H7 (cell line): ENCODE data around the gene LHFPL2. TPM values are rescaled to one million over a fixed set of nuclear protein-coding genes. Genes with fewer than 3 reads are reported as not detected.
A peak's percentile ranks its signal among the peaks of the same experiment; 100 is the strongest.

Source experiments
- DNase-seq: peaks from one replicate; pipeline ENCODE4 v3.0.0; 2012
- H3K27me3 ChIP-seq: 2 replicates; pipeline ENCODE4 v1.6.0; 2011; ENCODE audit warnings: mild to moderate bottlenecking, low read length; ENCODE audit not compliant: control insufficient read depth, insufficient read depth
- H3K36me3 ChIP-seq: replicated peaks from 2 replicates; pipeline ENCODE4 v1.5.1; 2011; ENCODE audit warnings: low read length; ENCODE audit not compliant: control insufficient read depth, insufficient read depth
- H3K4me3 ChIP-seq: 2 replicates; pipeline ENCODE4 v1.5.1; 2011; ENCODE audit warnings: low read depth, mild to moderate bottlenecking, control low read depth, low read length, moderate library complexity; ENCODE audit not compliant: insufficient read depth
- total RNA-seq: library from RNA; depleted of rRNA; stranded (reverse); fragments of >200 nt; shearing (Covaris generic); gene quantifications from 2 replicates; pipeline ENCODE4 v1.2.3, GENCODE V29; 2014

The LHFPL2 gene
- total RNA-seq, 1 experiment from 2014 or later: 28.7 TPM

DNA sequence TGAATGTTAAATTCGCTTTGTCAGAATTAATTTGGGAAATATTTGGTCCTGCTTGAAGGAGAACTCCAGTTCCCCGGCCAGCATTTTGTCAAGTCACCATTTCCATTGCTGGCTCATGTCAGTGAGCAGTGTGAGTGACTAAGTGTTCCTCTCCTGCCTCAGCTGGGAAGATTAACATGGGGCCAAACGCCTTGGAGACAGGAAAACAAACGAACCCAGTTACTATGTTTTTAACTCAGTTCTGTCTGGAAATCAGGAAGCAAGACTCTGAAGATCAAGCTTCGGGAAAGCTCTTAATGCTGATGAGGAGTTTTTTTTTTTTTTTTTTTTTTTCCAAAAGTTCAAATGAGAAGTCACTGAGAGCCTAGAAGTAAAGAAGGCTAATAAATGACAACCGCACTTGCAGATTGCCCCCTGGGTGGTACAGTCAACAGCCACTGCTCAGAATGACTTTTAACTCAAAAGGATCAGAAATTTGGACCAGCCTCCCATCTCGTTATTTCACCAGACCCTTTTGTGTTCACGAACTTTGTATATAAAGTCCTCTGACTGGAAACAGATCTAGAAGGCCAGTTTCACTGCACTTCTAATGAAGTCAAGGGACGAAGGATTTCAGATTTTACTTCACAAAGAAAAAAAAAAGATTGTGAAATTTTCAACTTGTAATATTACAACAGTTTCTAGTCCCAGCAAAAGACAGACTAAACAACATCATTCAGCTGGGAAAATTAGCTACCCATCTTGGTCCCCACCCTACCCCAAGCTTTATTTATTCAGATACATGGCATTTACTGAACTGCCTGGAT is 121.3 kb downstream of the LHFPL2 start:
- H3K36me3 ChIP-seq: no peaks in the 10 kb centered on the region
- H3K27me3 ChIP-seq: no peaks in the 10 kb centered on the region
- no peak overlapping the region for H3K4me3 ChIP-seq
- DNase-seq: peak; percentile 56

DNA sequence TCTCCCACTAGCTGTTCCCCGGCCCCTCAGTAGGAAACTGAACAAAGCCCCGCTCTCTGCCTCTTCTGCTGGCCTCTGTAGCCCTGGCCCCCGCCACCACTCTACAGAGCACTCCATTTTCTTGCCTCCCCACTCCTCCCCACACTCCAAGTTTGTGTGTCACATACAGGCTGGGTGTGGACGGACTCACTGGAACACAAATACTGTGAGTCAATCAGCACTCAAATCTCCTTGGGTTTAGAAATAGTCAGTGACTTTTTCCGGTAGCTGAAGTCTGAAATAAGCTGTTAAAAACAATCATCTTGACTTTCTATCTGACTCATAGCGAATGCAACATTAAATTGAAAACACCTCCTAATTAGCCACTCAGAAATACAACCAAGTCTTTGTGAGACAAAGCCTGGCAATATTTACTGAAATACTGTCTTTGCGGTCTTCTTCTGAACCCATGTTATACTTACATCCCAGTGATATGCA is 122.5 kb downstream of the LHFPL2 start:
- no peak for DNase-seq
- Histone ChIP-seq H3K36me3 (no peaks in the 10 kb centered on the region), H3K4me3 (no peak overlapping the region), H3K27me3 (no peaks in the 10 kb centered on the region)

DNA sequence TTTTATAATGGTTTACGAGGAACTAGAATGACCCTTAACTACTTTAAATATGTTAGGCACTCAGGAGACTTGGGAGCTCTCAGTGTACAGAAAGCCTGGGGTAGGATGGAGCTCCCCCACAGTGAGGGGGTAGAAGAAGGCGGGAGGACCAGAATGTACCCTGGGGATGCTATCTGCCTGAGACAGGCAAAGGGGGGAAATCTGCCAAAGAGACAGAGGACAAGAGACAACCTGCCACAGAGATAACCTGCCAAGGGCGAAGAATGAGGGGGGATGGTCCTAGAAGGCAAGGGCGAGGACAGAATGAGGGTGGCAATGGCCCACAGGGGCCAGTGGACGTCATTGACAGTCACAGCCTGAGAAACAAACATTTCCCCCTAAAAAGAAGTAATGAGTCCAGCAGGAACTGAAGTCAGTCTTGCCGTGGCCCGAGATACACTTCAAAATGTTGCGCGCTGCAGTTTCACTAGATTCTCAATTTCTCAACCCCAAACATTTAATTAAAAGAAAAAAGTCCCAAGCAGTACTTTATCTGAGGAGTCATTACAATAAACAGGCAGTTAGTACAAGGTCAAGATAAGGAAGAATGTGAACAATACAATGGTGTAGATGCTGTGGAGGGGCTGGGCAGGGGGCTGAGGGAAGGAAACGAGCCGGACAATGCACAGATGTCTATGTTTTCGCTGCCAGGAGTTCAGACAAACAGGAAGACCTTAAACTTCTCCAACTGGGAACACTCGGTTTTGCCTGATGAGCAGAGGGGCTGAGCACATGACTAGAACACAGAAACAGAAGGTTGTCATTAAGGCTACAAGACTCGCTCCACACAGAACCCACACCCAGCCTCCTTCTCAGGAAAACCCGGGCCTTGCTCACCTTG is 125.0 kb downstream of the LHFPL2 start:
- no peak for DNase-seq
- H3K27me3 ChIP-seq: no peaks in the 10 kb centered on the region
- H3K36me3 ChIP-seq: no peaks in the 10 kb centered on the region
- H3K4me3 ChIP-seq: no peak overlapping the region

- Histone ChIP-seq H3K4me3 (no peak overlapping the region), H3K36me3 (no peaks in the 10 kb centered on the region), H3K27me3 (no peaks in the 10 kb centered on the region)
- DNase-seq: no peak
Observed at GRCh38 chr5:78522476-78523260, 125.9 kb downstream of the LHFPL2 start.

DNA sequence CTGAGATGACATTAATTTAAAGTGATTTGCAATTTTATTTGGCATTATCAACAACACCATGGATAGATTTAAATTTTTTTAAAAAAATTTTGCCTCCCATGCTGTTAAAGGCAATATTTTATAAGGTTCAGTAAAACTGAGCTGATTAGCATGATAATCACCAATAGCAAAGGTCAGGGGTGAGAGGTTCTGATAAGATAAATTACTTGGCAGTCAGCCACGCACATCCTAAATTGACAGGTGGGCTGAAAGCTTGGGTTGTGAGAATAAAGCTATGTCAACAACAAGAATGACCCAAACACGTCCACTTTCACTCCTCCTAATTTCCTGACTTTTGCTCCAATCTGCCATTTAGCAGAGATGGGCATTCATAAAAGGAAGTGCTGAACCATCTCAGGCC is 127.1 kb downstream of the LHFPL2 start:
- Histone ChIP-seq H3K36me3 (no peaks in the 10 kb centered on the region), H3K4me3 (no peak overlapping the region), H3K27me3 (no peaks in the 10 kb centered on the region)
- DNase-seq: no peak

GRCh38 chr5:78519198-78519941 is 129.2 kb downstream of the LHFPL2 start:
- DNase-seq: no peak
- no peaks in the 10 kb centered on the region for H3K27me3 ChIP-seq
- no peak overlapping the region for H3K4me3 ChIP-seq
- no peaks in the 10 kb centered on the region for H3K36me3 ChIP-seq

DNA sequence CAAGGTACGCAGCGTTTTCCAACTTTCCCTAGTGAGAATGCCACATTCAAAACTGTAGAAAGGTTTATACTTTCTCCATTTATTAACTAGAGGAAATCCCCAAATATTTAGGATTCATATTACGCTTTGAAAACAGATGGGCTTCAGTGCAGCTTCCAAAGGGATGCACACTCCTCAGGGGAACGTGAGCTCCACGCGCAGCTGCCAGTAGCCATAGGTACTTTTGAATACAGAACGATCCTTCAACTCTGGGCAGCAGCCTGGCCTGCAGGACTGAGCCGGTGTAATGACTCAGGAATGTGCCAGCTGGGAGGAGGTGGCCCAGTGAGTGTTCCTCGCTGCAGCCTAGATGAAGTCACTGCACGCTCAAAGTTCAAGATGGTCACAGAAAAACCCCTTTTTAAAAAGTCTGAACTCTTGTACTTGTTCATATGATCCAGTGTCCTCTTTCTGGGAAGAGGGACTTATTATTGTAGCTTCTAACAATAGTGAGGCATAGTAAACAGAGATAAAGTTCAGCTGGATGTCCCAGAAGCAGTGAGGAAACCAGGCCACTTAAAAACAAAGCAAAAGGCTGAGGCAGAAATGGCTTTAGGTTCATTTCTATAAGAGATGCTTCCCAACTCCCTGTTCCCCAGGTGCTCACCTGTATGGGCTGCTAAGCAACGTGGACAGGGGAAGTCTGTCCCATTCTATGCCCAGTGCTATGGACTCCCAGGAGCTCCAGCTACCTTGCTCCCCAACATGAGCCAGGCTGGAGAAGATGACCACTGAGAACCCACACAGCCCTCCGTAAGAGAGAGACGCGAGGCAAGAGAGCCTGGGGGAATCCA is 130.0 kb downstream of the LHFPL2 start:
- peak; percentile 58 for DNase-seq
- Histone ChIP-seq H3K36me3 (no peaks in the 10 kb centered on the region), H3K27me3 (no peaks in the 10 kb centered on the region), H3K4me3 (no peak overlapping the region)

- DNase-seq: peak; percentile 55
- no peaks in the 10 kb centered on the region for H3K36me3 ChIP-seq
- H3K27me3 ChIP-seq: no peaks in the 10 kb centered on the region
- no peak overlapping the region for H3K4me3 ChIP-seq
Observed at GRCh38 chr5:78515670-78516069, 132.9 kb downstream of the LHFPL2 start.

GRCh38 chr5:78514427-78515330 is 133.9 kb downstream of the LHFPL2 start:
- H3K27me3 ChIP-seq: no peaks in the 10 kb centered on the region
- no peak for DNase-seq
- no peak overlapping the region for H3K4me3 ChIP-seq
- no peaks in the 10 kb centered on the region for H3K36me3 ChIP-seq

- DNase-seq: no peak
- no peak overlapping the region for H3K4me3 ChIP-seq
- no peaks in the 10 kb centered on the region for H3K27me3 ChIP-seq
- H3K36me3 ChIP-seq: no peaks in the 10 kb centered on the region
Observed at GRCh38 chr5:78513441-78513840, 135.1 kb downstream of the LHFPL2 start.

DNA sequence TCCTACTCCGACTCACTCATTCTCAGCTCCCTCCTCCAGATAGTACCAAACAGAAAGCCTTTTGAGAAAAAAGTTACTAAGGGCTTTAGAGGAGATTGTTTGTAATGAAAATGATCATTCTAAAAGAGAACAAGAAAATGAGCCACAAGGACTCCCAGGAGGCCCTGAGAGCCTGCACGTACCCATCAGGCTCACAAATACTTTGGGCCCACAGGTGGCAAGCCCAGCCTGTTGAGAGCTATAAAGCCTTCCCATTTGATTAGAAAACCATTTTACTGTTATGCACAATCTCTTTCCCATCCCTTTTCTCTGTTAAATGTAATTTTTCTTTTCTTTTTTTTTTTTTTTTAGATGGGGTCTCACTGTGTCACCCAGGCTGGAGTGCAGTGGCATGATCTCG is 136.1 kb downstream of the LHFPL2 start:
- no peaks in the 10 kb centered on the region for H3K27me3 ChIP-seq
- DNase-seq: no peak
- no peak overlapping the region for H3K4me3 ChIP-seq
- no peaks in the 10 kb centered on the region for H3K36me3 ChIP-seq

DNA sequence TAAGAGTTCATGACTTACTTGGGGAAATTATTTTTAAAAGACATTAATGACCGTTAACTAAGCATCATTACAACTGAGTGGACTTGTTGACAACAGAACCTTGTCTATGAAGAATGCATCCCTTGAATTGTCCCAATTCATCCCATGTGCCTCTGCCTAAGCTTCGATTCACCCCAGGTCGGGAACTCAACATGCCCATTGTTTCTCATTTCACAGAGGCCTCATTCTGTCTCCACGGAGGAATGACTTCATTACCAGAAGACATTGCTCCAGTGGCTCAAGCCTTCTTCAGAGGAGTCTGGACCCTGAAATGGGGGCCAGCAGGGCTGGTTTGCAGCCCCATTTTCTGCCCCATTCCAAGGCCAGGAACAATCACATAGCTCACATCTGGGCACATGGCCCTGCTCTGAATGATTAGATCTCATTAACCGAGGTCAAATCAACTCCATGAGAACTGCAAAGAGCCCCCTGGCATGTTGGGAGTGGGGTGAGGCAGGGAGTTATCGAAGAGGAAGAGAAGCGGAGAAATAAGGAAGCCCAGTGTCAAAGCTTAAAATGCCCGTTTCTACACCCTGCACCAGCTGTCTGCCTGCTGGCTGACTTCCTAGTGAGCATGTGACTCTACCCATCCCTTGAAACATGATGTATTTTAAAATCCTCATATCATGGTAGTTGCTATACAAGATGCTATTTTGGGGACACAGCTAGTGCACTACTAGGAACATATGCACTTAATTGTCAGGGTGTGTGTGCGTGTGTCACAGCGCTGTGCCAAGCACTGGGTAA is 137.3 kb downstream of the LHFPL2 start:
- Histone ChIP-seq H3K27me3 (no peaks in the 10 kb centered on the region), H3K4me3 (no peak overlapping the region), H3K36me3 (no peaks in the 10 kb centered on the region)
- DNase-seq: no peak
